Muscle layer of duodenum (tissue), 2 donors: Measurements from ENCODE around the gene ABHD12B.
A peak's percentile ranks its signal among the peaks of the same experiment; 100 is the strongest.

Source experiments
- H3K27ac ChIP-seq: one replicate; pipeline ENCODE4 v1.7.0; 2013; ENCODE audit warnings: mild to moderate bottlenecking, low read length
- H3K27me3 ChIP-seq: one replicate; pipeline ENCODE4 v1.7.0; 2013; ENCODE audit warnings: low read depth, mild to moderate bottlenecking, control low read depth, low read length
- H3K36me3 ChIP-seq, 2 donors: one replicate each; pipeline ENCODE4 v1.7.0; 2013; ENCODE audit warnings: low read length in 2 of 2, control low read depth in 1 of 2, mild to moderate bottlenecking in 1 of 2; ENCODE audit not compliant: insufficient read depth in 2 of 2, control insufficient read depth in 1 of 2
- H3K4me1 ChIP-seq, 2 donors: one replicate each; pipeline ENCODE4 v1.7.0; 2013; ENCODE audit warnings: low read length in 2 of 2, mild to moderate bottlenecking in 2 of 2, control low read depth in 1 of 2, moderate library complexity in 1 of 2; ENCODE audit not compliant: insufficient read depth in 2 of 2, control insufficient read depth in 1 of 2
- H3K4me3 ChIP-seq, 2 donors: one replicate each; pipeline ENCODE4 v1.7.0; 2013; ENCODE audit warnings: low read length in 2 of 2, low read depth in 1 of 2, mild to moderate bottlenecking in 1 of 2
- H3K9me3 ChIP-seq, 2 donors: one replicate each; pipeline ENCODE4 v1.7.0; 2013; ENCODE audit warnings: low read length in 2 of 2, control low read depth in 1 of 2, mild to moderate bottlenecking in 1 of 2; ENCODE audit not compliant: control insufficient read depth in 1 of 2
- donor health status: healthy.

ABHD12B gene

GRCh38 chr14:50845166-50845565 is 26.7 kb upstream of the ABHD12B start:
- Histone ChIP-seq H3K27ac (no peak overlapping the region), H3K4me1 (no peaks in the 10 kb centered on the region), H3K9me3 (no peaks in the 10 kb centered on the region), H3K36me3 (no peaks in the 10 kb centered on the region), H3K27me3 (no peaks in the 10 kb centered on the region), H3K4me3 (no peak overlapping the region)

DNA sequence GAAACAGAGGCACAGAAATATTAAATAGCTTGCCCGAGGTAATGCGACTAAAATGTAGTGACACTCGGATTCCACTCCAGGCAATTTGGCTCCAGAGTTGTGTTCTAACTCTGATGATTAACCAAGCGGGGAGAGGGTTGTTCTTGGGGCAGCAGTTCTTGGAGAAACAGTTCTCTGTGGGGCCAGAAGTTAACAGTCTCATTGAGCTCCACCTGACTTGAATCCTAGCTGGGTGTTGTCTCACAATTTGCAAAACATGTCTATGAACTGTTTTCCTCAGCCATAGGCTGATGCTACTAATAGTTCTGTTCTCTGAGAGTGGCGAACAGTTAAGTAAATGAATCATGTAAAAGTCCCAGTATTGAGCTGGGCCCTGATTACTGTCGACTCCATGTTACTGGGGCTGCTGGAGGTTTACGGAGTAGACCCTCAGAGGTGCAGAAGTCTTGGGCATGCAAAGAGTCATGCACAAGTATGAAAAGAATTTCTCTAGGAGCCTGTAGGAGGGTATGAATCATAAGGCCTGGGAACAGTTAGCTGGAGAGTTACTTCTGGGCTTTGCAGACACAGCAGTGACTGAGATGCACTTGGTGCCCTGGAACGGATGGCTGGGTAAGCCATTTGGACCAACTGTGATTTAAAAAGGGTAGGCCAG is 25.5 kb upstream of the ABHD12B start:
- Histone ChIP-seq H3K4me3 (no peak overlapping the region), H3K4me1 (no peaks in the 10 kb centered on the region), H3K36me3 (no peaks in the 10 kb centered on the region), H3K9me3 (no peaks in the 10 kb centered on the region), H3K27ac (no peak overlapping the region), H3K27me3 (no peaks in the 10 kb centered on the region)

GRCh38 chr14:50853891-50854290 is 18.0 kb upstream of the ABHD12B start:
- Histone ChIP-seq H3K4me3 (no peak overlapping the region), H3K27me3 (no peaks in the 10 kb centered on the region), H3K9me3 (no peaks in the 10 kb centered on the region), H3K4me1 (no peaks in the 10 kb centered on the region), H3K36me3 (no peaks in the 10 kb centered on the region), H3K27ac (no peak overlapping the region)

DNA sequence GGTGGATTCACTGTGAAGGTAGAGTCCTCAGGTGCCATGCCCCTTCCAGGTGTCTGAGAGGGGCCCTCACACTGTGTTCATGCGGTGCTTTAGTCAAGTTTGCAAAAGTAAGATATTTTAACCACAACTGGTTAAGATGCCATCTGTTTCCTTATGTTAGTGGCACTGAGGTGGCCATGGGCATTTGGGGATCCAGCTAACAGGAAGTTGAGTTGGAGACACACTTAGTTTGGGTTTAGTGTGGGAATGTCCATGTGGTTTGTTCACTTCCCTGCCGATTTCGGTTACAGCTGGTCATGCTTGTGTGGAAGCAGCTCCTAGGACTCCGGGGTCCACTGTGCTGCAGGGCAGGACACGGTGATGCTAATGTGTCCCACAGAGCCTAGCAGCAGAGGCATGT is 17.3 kb upstream of the ABHD12B start:
- H3K4me1 ChIP-seq = peaks cover 0 to 5% of the 10 kb centered on the region in 2 donors
- H3K27ac ChIP-seq = no peak overlapping the region
- no peaks in the 10 kb centered on the region for H3K27me3 ChIP-seq
- no peaks in the 10 kb centered on the region for H3K36me3 ChIP-seq
- no peaks in the 10 kb centered on the region for H3K9me3 ChIP-seq
- no peak overlapping the region for H3K4me3 ChIP-seq

DNA sequence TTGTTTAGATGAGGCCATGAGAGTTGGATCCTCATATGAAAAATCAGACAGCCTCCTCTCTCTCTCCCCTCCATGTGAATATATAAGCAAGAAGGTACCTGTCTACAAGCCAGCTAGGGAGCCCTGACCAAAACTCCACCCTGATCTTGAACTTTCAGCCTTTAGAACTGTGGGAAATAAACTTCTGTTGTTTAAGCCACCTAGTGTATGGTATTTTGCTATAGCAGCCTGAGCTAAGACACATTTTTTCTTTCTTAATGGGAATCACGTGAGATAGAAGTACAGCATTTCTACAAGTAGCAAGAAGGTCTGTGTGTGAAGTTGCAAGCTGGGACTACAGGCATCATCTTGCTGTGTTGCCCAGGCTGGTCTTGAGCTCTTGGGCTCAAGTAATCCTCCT is 16.3 kb upstream of the ABHD12B start:
- H3K4me1 ChIP-seq = peaks cover 0 to 7% of the 10 kb centered on the region in 2 donors
- no peak overlapping the region for H3K27ac ChIP-seq
- H3K4me3 ChIP-seq = no peak overlapping the region
- H3K27me3 ChIP-seq = no peaks in the 10 kb centered on the region
- no peaks in the 10 kb centered on the region for H3K9me3 ChIP-seq
- H3K36me3 ChIP-seq = no peaks in the 10 kb centered on the region

- Histone ChIP-seq H3K4me1 (peaks cover 0 to 7% of the 10 kb centered on the region in 2 donors), H3K4me3 (no peak overlapping the region), H3K9me3 (no peaks in the 10 kb centered on the region), H3K36me3 (no peaks in the 10 kb centered on the region), H3K27ac (no peak overlapping the region), H3K27me3 (no peaks in the 10 kb centered on the region)
Observed at GRCh38 chr14:50856660-50857059, 15.2 kb upstream of the ABHD12B start.

DNA sequence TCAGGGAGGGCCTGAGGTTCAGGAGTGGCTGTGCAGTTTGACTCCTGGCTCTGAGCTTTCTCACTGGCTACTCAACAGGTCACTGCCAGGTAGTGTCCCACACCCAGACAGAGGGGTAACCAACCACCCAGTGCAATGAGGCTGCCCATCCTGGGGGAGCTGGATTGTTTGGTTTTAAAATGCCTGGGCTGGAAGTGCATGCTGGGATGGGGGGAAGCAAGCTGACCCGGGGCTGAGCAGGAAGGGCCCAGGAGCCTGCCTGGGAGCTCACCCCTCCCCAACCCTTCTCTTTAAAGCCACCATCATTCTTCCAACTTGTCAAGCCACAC is 12.6 kb upstream of the ABHD12B start:
- no peaks in the 10 kb centered on the region for H3K36me3 ChIP-seq
- no peaks in the 10 kb centered on the region for H3K27me3 ChIP-seq
- H3K4me3 ChIP-seq = peak overlapping the region; percentile 78 to 79
- no peak overlapping the region for H3K27ac ChIP-seq
- H3K9me3 ChIP-seq = no peaks in the 10 kb centered on the region
- peaks cover 0 to 7% of the 10 kb centered on the region in 2 donors for H3K4me1 ChIP-seq

- Histone ChIP-seq H3K27ac (peak overlapping the region; percentile 62), H3K36me3 (no peaks in the 10 kb centered on the region), H3K4me1 (peaks cover 0 to 7% of the 10 kb centered on the region in 2 donors), H3K27me3 (no peaks in the 10 kb centered on the region), H3K4me3 (peak overlapping the region; percentile 78 to 79), H3K9me3 (no peaks in the 10 kb centered on the region)
Observed at GRCh38 chr14:50860478-50861086, 11.3 kb upstream of the ABHD12B start.

GRCh38 chr14:50862036-50862570 is 9.8 kb upstream of the ABHD12B start:
- Histone ChIP-seq H3K27me3 (no peaks in the 10 kb centered on the region), H3K36me3 (no peaks in the 10 kb centered on the region), H3K27ac (no peak overlapping the region), H3K4me1 (peaks cover 0 to 7% of the 10 kb centered on the region in 2 donors), H3K9me3 (no peaks in the 10 kb centered on the region), H3K4me3 (no peak overlapping the region)

DNA sequence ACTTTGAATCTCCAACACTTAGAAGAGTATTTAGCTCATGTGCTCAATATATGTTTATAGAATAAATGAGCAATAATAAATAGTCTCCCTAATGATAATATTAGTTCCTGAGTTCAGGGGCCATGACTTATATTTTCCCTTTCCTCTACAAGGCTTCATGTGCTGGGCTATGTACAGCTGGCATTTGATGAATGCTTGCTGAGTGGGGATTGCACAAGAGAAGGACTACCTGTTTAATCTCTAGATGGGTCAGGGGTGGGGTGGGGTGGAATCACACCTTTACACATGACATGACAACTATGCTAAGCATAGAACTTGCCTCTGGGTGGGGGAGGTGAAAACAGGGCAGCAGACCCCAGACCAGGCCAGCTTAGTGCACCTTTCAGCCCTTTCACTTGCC is 7.6 kb upstream of the ABHD12B start:
- H3K27me3 ChIP-seq = no peaks in the 10 kb centered on the region
- no peak overlapping the region for H3K4me3 ChIP-seq
- peaks cover 0 to 5% of the 10 kb centered on the region in 2 donors for H3K4me1 ChIP-seq
- H3K9me3 ChIP-seq = no peaks in the 10 kb centered on the region
- H3K27ac ChIP-seq = no peak overlapping the region
- H3K36me3 ChIP-seq = no peaks in the 10 kb centered on the region

DNA sequence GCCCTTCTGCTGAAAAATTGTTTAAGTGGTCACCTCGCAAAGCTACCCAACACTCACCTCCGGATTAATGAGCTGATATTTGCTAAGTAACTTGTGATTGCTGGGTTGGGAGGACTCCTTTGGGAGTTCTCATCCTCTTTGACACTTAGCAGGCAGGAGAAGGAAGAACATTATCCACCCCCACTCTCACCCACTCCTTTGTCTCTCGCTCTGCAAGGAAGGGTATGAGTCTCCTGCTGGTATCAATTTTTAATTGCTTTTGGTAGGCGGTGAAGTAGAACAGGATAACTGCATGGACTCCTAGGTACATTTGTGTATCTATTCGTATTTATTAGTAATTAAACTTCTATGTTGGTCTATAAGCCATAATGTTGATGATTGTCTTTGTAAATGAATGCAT is 6.9 kb upstream of the ABHD12B start:
- Histone ChIP-seq H3K4me1 (no peaks in the 10 kb centered on the region), H3K36me3 (no peaks in the 10 kb centered on the region), H3K27ac (no peak overlapping the region), H3K27me3 (no peaks in the 10 kb centered on the region), H3K4me3 (no peak overlapping the region), H3K9me3 (no peaks in the 10 kb centered on the region)
